Measurements from ENCODE around the gene ADSL. TPM values are rescaled to one million over a fixed set of nuclear protein-coding genes. Genes with fewer than 3 reads are reported as not detected.

The ADSL gene
- total RNA-seq, 1 donor from 2014 or later, result 52.0 TPM

Other genes with a start within 250 kb of the ADSL start
- 37.5 TPM for gene TNRC6B, start 168.6 kb upstream of the ADSL start, total RNA-seq
- gene SGSM3, start 24.1 kb downstream of the ADSL start, total RNA-seq, result 33.6 TPM